ENCODE data around the gene SAMD5. TPM values are rescaled to one million over a fixed set of nuclear protein-coding genes. Genes with fewer than 3 reads are reported as not detected.

The SAMD5 gene
- total and polyA plus RNA-seq, 2 donors (not counting 1 experiment from before 2014, with no cell fraction given): 4.0 to 5.9 TPM

GRCh38 chr6:147587907-147588306, 79.4 kb downstream of the SAMD5 start:
- no peaks in the 10 kb centered on the region for H3K36me3 ChIP-seq (ENCODE audit: control insufficient read depth, insufficient read depth, low read length)
- TF ChIP-seq CTCF (conservative IDR thresholded peaks at IDR 0.05 in 1 of 2, IDR thresholded peaks at IDR 0.05 in 1 of 2; ENCODE audit: low read depth in 1 of 2, low read length in 2 of 2): no peak
- TF ChIP-seq EZH2 (IDR thresholded peaks at IDR 0.05; ENCODE audit: low read length, missing control alignments): no peak
- no peak overlapping the region for H2AFZ ChIP-seq (ENCODE audit: low read length)
- DNase-seq (ENCODE audit: low read depth in 2 of 2): no peak
- no peak overlapping the region for H3K27ac ChIP-seq (ENCODE audit: insufficient read depth, low read length)
- H3K79me2 ChIP-seq (ENCODE audit: control insufficient read depth, insufficient read depth, low read length): no peaks in the 10 kb centered on the region
- H3K4me1 ChIP-seq (ENCODE audit: control insufficient read depth, extremely low read depth, insufficient read depth, low read length): no peaks in the 10 kb centered on the region
- H3K4me2 ChIP-seq (ENCODE audit: extremely low read depth, insufficient read depth, low read length): no peak overlapping the region
- H4K20me1 ChIP-seq (ENCODE audit: control insufficient read depth, extremely low read depth, insufficient read depth, low read length): no peaks in the 10 kb centered on the region
- H3K9me3 ChIP-seq (ENCODE audit: control insufficient read depth, insufficient read depth, low read depth, low read length): no peaks in the 10 kb centered on the region
- H3K9ac ChIP-seq (ENCODE audit: insufficient read depth, low read length): no peak overlapping the region
- no peaks in the 10 kb centered on the region for H3K27me3 ChIP-seq (ENCODE audit: control insufficient read depth, insufficient read depth, low read length)
- H3K4me3 ChIP-seq (replicated peaks in 1 of 4; ENCODE audit: control extremely low read depth in 1 of 4, insufficient read depth in 1 of 4, low read depth in 3 of 4, low read length in 4 of 4): no peak overlapping the region

GRCh38 chr6:147588469-147588868, 80.0 kb downstream of the SAMD5 start:
- H3K27me3 ChIP-seq (ENCODE audit: control insufficient read depth, insufficient read depth, low read length): no peaks in the 10 kb centered on the region
- H3K4me2 ChIP-seq (ENCODE audit: extremely low read depth, insufficient read depth, low read length): no peak overlapping the region
- H3K79me2 ChIP-seq (ENCODE audit: control insufficient read depth, insufficient read depth, low read length): no peaks in the 10 kb centered on the region
- no peaks in the 10 kb centered on the region for H4K20me1 ChIP-seq (ENCODE audit: control insufficient read depth, extremely low read depth, insufficient read depth, low read length)
- no peak overlapping the region for H2AFZ ChIP-seq (ENCODE audit: low read length)
- H3K36me3 ChIP-seq (ENCODE audit: control insufficient read depth, insufficient read depth, low read length): no peaks in the 10 kb centered on the region
- TF ChIP-seq CTCF (conservative IDR thresholded peaks at IDR 0.05 in 1 of 2, IDR thresholded peaks at IDR 0.05 in 1 of 2; ENCODE audit: low read depth in 1 of 2, low read length in 2 of 2) (no peak), EZH2 (IDR thresholded peaks at IDR 0.05; ENCODE audit: low read length, missing control alignments) (no peak)
- H3K9me3 ChIP-seq (ENCODE audit: control insufficient read depth, insufficient read depth, low read depth, low read length): no peaks in the 10 kb centered on the region
- DNase-seq (ENCODE audit: low read depth in 2 of 2): no peak
- H3K27ac ChIP-seq (ENCODE audit: insufficient read depth, low read length): no peak overlapping the region
- no peak overlapping the region for H3K4me3 ChIP-seq (replicated peaks in 1 of 4; ENCODE audit: control extremely low read depth in 1 of 4, insufficient read depth in 1 of 4, low read depth in 3 of 4, low read length in 4 of 4)
- H3K4me1 ChIP-seq (ENCODE audit: control insufficient read depth, extremely low read depth, insufficient read depth, low read length): no peaks in the 10 kb centered on the region
- no peak overlapping the region for H3K9ac ChIP-seq (ENCODE audit: insufficient read depth, low read length)

GRCh38 chr6:147589739-147590250, 81.3 kb downstream of the SAMD5 start:
- Histone ChIP-seq H3K4me1 (ENCODE audit: control insufficient read depth, extremely low read depth, insufficient read depth, low read length) (no peaks in the 10 kb centered on the region), H3K4me3 (replicated peaks in 1 of 4; ENCODE audit: control extremely low read depth in 1 of 4, insufficient read depth in 1 of 4, low read depth in 3 of 4, low read length in 4 of 4) (no peak overlapping the region), H3K4me2 (ENCODE audit: extremely low read depth, insufficient read depth, low read length) (no peak overlapping the region), H3K9ac (ENCODE audit: insufficient read depth, low read length) (no peak overlapping the region), H3K27me3 (ENCODE audit: control insufficient read depth, insufficient read depth, low read length) (no peaks in the 10 kb centered on the region), H3K27ac (ENCODE audit: insufficient read depth, low read length) (no peak overlapping the region), H4K20me1 (ENCODE audit: control insufficient read depth, extremely low read depth, insufficient read depth, low read length) (no peaks in the 10 kb centered on the region), H2AFZ (ENCODE audit: low read length) (no peak overlapping the region), H3K36me3 (ENCODE audit: control insufficient read depth, insufficient read depth, low read length) (no peaks in the 10 kb centered on the region), H3K9me3 (ENCODE audit: control insufficient read depth, insufficient read depth, low read depth, low read length) (no peaks in the 10 kb centered on the region), H3K79me2 (ENCODE audit: control insufficient read depth, insufficient read depth, low read length) (no peaks in the 10 kb centered on the region)
- DNase-seq (ENCODE audit: low read depth in 2 of 2): no peak
- TF ChIP-seq CTCF (conservative IDR thresholded peaks at IDR 0.05 in 1 of 2, IDR thresholded peaks at IDR 0.05 in 1 of 2; ENCODE audit: low read depth in 1 of 2, low read length in 2 of 2) (no peak), EZH2 (IDR thresholded peaks at IDR 0.05; ENCODE audit: low read length, missing control alignments) (no peak)
